SKM-1 treated with dmso at 0.1 percent for 144 hours (cell line): ENCODE measurements around the gene GALM.
"Not testable (repeated sequence)": the region's sequence is repeated elsewhere in the genome, so short reads cannot be mapped to it uniquely, and the experiment has no call there.

Experiments
- DNase-seq: peaks from one replicate; lab custom pipeline; 2025; ENCODE audit not compliant: unreplicated experiment; lab: John Stamatoyannopoulos, UW

Gene GALM

DNA sequence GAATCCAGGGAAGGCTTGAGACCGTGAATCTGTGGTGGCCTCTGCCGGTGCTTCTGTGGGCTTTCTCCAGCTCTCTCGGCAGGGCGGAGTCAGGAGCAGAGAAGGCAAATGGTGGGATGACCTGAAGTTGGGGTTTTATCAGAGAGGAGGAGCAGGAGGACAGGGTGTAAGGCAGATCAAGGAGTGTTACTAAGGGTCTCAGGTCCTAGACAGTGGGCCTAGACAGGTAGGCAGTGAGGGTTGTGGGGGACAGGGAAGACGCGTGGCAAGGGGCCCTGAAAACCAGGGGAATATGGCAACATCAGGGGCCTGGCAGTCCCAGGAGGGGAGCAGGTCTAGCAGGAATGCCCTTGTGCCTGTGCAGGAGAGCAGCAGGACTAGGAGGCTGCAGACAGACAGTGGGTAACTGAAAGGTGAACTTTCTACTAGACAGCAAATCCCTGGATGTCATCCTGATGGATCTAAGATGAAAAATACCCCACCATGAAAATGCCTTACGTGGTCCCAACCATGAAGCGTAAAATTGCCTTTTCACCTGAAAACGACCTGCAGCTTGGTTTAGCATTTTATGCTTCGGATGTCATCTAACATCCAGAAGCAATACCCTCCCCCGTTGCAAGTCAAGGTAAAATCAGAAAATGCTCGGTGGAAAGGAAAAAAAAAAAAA lies 43.1 kb downstream of the GALM start:
- DNase-seq, result no peak

DNA sequence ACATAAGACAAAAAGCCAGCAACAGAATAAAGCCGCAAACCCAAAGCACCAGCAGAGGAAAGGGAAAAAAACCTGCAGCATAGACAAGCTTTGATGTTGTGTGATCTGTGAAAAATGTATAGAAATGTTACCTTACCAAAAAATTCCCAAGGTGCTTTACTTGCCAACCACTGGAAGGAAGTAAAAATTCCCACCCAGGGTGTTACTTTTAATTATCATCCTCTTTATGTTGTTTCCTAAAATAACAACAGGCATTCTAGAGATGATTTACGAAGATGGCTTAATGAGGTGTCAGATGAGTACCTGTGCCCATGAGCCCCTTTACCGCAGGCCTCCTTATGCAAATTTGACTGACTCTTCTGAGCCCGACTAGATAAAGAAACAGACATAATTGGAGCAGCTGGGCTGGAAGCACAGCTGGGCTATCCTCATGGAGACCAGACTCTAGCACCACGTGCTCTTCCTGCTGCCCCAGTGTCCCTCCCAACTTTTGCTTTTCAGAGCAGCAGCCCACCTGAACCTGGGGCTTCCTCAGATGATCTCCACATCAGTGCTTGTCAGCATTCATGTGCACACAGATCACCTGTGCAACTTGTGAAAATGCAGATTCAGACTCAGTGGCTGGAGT lies 43.8 kb downstream of the GALM start:
- DNase-seq, result no peak

DNA sequence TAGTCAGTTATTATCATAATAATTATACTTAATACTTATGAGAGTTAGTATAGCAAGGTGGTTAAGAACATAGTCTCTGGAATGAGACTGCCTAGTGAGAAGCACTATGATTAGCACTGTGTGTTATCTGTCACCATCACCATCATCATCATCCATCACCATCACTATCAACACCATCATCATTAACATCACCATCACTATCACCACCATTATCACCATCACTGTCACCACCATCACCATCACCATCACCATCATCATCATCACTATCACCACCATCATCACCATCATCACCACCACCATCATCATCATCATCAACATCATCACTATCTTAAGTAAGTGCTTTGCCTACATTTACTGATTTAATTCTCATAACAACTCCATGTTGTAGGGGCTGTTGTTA lies 45.6 kb downstream of the GALM start:
- no peak for DNase-seq

DNA sequence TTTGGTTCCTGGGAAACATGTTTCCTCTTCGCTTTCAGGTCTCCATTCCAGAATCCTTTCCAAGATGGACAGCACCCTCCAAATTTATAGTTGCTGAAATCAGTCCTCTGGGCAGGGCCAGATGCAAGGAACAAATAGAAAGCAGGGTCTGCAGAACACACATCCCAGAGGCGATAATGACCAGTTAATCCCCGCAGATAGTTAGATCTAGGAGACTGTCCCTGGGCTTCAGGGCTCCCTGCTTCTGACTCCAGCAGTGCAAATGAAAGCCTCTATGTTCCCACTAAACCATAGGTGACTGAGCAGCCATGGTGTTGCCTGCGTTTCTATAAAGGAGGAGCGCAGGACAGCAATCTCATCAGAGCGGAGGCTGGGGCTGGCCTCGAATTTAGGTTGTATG lies 46.5 kb downstream of the GALM start:
- no peak for DNase-seq

DNA sequence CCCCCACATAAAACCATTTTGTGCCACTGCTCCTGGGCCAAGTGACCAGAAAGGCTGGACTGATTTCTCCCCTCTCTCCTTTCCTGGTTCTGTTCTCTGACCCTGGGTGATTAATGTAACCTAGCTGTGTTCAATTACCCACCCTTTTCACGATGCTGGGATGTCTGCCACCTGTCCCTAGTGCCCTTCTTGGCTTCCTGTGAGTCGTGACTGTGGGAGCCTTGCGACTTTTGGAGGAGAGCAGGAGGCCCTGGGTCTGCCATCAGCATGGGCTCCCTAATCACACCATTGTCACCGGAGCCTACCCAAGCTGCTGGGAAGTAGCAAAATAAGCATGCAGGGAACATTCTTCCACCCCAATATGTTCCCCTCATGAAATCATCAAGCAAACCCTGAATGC lies 47.0 kb downstream of the GALM start:
- no peak for DNase-seq

DNA sequence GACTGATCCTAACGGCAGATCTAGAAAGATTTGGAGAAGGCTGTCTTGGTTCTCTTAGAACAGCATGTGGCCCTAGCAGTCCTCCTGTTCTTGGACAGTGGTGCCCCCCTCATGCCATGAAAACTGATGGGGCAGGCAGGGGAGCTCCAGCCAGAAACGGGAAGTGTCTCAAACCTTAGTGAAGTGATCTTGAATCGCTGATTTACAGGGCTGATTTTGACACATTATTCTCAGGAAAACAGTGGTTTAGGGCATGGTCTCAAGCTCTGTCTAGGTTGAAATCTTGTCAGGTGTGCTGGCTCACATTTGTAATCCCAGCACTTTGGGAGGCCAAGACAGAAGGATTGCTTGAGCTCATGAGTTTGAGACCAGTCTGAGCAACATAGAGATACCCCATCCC lies 47.4 kb downstream of the GALM start:
- no peak for DNase-seq

DNA sequence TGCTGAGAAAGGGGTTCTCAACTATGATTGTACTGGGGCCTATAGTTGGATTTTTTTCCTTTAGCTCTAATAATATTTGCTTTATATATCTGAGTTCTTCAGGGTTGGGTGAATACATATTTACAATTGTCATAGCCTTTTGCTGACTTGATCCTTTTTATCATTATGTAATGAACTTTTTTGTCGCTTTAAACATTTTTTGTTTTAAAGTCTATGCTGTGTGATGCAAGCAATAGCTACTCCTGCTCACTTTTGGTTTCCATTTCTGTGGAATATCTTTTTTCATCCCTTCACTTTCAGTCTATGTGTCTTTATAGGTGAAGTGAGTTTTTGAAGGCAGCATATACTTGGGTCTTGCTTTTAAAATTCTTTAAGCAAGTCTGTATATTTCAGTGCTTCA lies 49.0 kb downstream of the GALM start:
- not testable (repeated sequence) for DNase-seq

DNA sequence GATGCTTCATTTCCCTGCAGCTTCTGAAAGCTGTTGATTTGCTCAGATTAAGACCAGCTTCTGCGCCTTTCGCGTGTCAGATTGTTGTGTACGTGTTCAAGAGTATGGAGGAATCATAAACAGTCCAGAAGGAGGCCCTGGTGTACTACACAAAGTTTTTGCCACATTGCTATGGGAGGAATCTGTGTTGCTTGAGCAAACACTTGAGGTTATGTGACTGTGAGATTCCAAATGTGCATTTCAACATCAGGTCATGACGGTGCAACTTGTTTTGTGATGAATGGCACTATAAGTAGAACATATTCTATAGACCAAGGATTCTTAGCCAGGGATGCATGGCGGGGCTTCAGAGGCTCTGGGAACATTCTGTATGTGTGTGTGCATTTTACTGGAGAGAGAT lies 50.3 kb downstream of the GALM start:
- DNase-seq, result peak; percentile 58

DNA sequence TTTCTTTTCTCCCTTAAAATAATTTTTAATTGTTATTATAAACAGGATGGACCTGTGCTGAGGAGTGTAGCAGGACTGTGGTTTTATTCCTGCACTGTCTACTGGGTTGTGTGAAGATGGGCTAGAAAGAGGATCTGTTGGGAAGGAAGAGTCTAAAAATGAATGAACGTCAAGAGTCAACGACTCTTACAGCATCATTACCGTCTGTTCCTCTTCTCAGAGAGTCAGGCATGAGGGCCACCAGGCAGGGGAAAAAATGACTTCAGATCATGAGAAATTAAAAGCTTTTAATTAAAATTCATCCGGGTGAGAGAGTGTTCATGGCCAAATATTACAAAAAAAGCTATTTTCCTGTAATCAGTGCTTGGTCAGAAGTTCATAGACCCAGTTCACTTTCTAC lies 52.7 kb downstream of the GALM start:
- DNase-seq, result no peak

DNA sequence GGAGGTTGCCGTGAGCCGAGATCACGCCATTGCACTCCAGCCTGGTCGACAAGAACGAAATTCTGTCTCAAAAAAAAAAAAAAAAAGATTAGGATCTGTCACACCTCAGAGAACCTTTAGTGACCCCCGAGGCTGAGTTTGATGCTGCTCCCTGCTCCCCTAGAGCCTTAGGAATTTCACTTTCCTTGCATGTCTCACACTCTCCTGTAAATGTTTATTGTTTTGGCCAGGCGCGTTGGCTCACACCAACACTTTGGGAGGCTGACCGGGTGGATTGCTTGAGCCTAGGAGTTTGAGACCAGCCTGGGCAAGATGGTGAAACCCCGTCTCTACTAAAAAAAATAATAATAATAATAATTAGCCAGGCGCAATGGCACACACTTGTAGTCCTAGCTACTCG lies 53.8 kb downstream of the GALM start:
- DNase-seq, result no peak

DNA sequence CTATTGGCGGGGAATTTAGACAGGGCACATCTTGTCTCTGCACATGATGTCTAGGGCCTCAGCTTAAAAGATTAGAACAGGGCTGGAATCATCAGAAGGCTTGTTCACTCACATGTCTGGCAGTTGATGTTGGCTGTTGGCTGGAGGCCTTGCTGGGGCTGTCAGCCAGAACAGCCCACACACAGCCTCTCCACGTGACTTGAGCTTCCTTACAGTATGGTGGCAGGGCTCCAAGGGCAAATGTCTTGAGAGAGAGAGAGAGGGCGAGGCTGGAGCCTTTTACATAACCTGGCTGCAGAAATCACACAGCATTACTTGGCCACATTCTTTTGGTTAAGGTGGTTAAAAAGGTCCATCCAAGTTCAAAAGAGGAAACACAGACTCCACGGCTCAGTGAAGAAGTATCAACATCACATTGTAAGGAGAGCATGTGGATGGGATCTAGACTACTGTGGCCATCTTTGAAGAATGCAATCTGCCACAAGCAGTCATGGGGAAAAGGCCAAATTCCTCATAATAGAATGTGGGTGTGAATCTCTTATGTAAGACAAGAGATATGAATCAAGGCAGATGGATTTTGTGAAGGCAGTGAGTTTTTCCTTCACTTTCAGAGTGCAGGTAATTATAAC lies 54.8 kb downstream of the GALM start:
- DNase-seq, result no peak

DNA sequence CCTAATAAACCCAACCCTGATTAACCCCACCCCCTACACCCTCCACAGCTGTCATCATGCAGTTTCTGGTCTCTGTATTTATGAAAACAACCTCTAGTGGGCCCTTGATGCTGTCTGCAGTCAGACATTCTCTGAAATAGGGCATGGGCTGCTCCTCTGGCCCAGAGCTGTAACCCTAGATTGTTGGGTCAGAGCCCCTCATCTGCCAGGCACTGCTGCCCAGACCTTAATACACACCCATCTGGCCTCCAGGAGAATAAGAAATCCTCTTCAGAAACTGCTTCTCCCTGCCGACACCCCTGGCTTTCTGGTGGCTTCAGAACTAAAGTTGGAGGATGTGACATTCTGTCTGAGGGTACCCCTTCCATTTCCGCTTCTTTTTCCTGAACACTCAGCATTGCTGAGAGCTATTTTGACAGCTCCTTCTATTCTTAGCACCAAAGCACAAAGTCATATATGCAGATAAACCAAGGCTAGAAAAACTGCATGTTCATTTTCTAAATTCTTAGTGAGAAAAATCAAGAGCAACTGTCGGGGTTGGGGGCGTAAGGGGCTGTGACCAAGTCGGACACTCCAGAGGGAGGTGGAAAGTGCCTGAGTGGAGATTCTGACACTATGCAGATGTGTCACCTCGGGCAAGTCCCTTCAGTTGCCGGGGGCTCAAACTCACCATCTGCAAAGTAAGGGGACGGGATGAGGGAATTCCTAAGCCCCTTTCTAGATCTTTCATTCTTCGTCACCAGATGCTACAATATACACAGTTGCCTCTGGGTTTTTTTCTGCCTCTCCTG lies 56.6 kb downstream of the GALM start:
- DNase-seq, result no peak

DNA sequence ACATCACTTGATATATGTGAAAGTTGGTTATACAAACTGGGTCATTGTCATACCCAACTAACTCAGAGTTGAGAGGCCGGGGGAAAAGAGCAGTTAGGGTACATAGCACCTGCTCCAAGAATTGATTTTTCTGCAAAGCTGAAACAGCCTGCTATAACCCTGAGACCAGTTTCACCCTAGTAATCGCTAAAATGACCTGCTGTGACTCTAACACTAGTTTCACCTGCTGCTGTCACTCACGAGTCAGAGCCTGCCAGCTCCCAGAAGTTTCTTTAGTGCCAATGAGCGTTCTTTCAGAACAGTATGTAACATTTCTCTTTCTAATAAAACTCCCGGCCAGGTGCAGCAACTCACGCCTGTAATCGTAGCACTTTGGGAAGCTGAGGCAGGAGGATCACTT lies 57.3 kb downstream of the GALM start:
- no peak for DNase-seq

DNA sequence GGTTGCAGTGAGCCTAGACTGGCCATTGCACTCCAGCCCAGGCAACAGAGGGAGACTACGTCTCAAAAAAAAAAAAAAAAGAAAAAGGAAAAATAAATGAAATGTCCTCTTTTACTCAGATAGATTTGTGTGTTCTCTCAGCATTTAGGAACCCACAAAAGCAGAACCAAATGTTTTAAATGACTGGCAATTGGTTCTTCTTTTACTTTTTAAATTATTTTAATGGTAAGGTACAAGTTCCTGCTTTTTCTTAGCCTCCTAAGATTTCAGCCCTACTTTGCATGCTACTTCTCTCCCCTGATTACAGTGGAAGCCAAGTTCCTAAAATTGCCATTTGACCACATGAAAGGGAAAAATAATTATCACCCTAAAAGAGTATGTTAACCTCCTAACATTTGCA lies 61.7 kb downstream of the GALM start:
- DNase-seq, result no peak

DNA sequence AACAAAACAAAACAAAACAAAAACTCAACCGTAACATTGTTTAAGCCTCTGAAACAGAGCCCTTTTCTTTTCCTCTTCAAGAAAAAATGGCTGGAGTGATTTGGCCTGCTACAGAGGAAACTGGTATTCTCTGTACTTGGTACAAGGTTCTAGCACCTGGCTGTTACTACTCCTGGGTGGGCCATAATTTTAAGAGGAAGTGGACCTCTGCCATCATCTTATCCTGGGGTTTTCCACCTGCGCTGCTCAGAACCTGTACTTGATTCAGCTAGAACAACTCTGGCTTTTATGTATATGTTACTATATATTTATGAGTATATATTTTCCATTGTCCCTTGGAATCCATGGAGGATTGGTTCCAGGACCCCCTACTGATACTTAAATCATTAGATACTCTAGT lies 62.8 kb downstream of the GALM start:
- no peak for DNase-seq

DNA sequence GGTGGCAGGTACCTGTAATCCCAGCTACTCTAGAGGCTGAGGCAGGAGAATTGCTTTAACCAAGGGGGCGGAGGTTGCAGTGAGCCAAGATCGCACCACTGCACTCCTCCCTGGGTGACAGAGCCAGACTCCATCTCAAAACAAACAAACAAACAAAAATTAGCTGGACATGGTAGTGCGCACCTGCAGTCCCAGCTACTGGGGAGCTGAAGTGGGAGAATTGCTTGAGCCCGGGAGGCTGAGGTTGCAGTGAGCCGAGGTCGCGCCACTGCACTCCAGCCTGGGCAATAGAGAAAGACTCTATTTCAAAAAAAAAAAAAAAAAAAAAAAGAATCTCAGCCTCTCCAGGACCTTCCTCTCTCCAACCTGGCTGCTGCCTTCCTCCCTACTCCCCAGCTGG lies 65.2 kb downstream of the GALM start:
- no peak for DNase-seq

DNA sequence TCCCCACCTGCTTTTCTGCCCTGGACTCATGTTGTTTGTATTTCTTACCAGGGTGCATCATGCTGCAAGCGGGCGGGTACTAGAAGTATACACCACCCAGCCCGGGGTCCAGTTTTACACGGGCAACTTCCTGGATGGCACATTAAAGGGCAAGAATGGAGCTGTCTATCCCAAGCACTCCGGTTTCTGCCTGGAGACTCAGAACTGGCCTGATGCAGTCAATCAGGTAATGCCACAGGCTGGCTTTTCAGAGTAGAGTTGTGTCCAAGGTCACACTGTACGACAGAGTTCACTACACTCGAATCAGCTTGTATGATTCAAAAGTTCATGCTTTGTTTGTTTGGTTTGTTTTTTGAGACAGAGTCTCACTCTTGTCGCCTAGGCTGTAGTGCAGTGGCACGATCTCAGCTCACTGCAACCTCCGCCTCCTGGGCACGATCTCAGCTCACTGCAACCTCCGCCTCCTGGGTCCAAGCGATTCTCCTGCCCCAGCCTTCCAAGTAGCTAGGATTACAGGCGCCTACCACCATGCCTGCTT lies 65.8 kb downstream of the GALM start:
- DNase-seq, result no peak

DNA sequence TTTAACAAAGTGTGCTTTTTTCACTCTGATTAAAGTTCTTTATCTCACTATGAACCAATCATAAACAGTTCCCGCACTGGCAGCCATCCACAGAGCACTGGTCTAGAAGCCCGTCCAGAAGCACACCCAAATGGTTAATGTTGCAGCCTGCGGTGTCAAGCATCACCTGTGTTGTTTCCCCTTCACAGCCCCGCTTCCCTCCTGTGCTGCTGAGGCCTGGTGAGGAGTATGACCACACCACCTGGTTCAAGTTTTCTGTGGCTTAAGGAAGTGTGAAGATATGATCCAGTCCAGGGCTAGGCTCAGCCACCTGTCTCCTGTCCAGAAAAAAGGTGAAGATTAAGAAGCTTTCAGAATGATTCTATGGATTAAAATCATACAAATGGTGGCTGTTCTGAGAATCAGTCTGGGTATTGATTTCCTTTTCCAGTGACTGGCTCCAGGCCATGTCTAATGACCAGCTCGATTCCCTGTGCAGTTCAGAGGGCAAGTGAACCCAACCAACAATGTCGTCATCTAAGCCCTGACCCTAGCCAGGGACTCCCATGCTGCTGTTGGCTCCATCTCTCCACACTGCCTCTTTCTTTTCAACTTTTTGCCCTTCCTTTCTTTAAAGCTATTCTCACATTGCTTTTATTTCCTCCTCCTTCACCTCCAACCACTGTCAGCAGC lies 67.5 kb downstream of the GALM start:
- no peak for DNase-seq

DNA sequence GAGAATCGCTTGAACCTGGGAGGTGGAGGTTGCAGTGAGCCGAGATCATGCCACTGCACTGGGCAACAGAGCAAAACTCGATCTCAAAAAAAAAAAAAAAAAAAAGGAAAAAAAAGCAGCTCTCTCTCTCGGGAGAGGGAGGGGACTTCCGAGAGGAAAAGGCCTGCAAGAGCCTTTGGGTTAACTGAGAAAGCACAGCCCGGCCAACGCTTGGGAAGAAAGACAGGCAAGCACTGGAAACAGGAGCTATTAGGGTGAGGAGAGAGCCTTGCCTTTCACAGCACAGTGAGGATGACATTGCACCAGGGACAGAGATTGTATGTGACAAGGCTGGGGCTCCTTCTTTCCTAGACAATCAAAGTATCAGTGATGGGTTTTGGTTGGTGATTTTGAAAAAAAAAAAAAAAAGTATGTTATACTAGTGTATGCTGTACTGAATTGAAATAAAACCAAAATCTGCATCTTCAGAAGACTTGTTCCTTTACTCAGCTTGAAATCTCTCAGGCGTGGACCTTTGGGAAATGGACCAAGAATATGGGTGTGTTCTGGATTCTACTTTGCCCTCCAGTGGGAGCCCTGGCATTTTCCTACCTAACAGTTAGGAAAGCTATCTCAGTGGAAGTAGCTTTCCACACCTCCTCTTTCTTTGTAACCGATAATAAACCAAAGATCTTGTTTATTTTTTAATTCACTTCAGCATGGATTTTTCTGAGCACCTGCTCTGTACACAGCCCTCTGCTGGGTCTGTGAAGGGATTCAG lies 68.6 kb downstream of the GALM start:
- DNase-seq, result no peak

DNA sequence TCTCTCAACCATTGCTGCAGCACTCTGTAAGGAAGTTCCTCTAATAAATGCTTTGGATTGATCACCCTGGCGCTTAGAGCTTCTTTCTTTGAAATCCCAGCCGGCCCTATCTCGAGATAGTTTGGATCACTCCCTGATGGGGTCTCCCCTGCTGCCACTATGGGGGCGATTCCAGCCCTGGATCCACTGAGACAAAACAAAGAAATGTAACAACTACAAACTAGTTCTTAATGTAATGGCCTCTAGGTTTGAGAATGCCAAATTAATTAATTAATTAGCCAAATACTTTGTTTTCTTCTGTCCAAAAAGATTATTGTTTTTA lies 70.0 kb downstream of the GALM start:
- DNase-seq, result no peak
